ENCODE data around the gene BMPR1B. TPM values are rescaled to one million over a fixed set of nuclear protein-coding genes. Genes with fewer than 3 reads are reported as not detected.
A peak's percentile ranks its signal among the peaks of the same experiment; 100 is the strongest.

BMPR1B gene
- total and polyA plus RNA-seq, 9 of the 15 experiments (the other 6 are each of a cell fraction or from before 2014, with no cell fraction given) = 0.01 TPM; not detected in 8

DNA sequence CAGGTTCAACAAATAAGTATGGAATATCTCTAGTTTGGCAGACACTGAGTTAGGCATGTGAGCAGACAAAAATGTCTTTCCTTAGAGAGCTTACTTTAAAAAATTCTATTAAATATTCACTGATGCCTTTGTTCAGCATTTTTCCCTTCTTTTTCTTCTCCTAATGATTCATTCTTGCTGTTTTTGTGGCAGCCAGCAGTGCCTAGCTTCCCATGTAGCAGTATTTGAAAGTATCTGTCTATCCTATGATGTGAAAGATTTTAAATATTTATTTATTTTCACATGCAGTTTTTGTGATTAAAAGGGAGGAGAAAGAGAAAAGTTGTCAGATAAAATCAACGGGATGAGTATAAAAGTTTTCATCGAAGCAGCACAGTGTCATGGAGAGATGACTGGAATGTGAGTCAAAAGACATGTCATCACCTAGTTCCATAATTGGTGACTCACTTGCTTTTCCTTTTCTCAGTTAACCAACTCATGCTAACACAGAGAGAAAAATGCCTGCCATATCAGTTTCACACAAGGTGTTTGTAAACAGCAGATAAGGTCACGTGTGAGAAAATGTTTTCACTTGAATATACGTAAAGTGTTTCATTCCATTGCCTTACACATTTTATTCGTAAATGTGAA, 69.8 kb downstream of the BMPR1B start (continued):
- TF ChIP-seq, protein P1, sequence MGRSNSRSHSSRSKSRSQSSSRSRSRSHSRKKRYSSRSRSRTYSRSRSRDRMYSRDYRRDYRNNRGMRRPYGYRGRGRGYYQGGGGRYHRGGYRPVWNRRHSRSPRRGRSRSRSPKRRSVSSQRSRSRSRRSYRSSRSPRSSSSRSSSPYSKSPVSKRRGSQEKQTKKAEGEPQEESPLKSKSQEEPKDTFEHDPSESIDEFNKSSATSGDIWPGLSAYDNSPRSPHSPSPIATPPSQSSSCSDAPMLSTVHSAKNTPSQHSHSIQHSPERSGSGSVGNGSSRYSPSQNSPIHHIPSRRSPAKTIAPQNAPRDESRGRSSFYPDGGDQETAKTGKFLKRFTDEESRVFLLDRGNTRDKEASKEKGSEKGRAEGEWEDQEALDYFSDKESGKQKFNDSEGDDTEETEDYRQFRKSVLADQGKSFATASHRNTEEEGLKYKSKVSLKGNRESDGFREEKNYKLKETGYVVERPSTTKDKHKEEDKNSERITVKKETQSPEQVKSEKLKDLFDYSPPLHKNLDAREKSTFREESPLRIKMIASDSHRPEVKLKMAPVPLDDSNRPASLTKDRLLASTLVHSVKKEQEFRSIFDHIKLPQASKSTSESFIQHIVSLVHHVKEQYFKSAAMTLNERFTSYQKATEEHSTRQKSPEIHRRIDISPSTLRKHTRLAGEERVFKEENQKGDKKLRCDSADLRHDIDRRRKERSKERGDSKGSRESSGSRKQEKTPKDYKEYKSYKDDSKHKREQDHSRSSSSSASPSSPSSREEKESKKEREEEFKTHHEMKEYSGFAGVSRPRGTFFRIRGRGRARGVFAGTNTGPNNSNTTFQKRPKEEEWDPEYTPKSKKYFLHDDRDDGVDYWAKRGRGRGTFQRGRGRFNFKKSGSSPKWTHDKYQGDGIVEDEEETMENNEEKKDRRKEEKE (IDR thresholded peaks at IDR 0.05; ENCODE audit: borderline replicate concordance in 1 of 2, control insufficient read depth in 1 of 2, low read depth in 2 of 2, low read length in 1 of 2) = no peak
- TF ChIP-seq ZNF707 (CRISPR knock-in tag; conservative IDR thresholded peaks at IDR 0.05) (no peak), SREBF2 (CRISPR knock-in tag; IDR thresholded peaks at IDR 0.05) (no peak), SMARCA4 (IDR thresholded peaks at IDR 0.05) (peak; percentile 63; the same call in 1 of the 2 replicates), JUNB (CRISPR knock-in tag; conservative IDR thresholded peaks at IDR 0.05) (no peak), TEAD4 (IDR thresholded peaks at IDR 0.05; ENCODE audit: low read length) (peak; percentile 65), TEAD4 (CRISPR knock-in tag; IDR thresholded peaks at IDR 0.05; ENCODE audit: borderline replicate concordance) (no peak), HNRNPLL (IDR thresholded peaks at IDR 0.05; ENCODE audit: low read depth, low read length, poor library complexity, severe bottlenecking) (no peak), ZNF253 (CRISPR knock-in tag; conservative IDR thresholded peaks at IDR 0.05) (no peak), SMARCE1 (IDR thresholded peaks at IDR 0.05) (peak; percentile 42; the same call in 1 of the 2 replicates), JUND (IDR thresholded peaks at IDR 0.05; ENCODE audit: borderline replicate concordance, low read depth, low read length) (peak; percentile 63; the same call in 1 of the 2 replicates), JUND (tag; IDR thresholded peaks at IDR 0.05; ENCODE audit: borderline replicate concordance, low read depth, low read length) (peak; percentile 65; the same call in 2 of the 3 replicates), ARID1B (IDR thresholded peaks at IDR 0.05) (peak; percentile 79)
- TF ChIP-seq, protein P2, sequence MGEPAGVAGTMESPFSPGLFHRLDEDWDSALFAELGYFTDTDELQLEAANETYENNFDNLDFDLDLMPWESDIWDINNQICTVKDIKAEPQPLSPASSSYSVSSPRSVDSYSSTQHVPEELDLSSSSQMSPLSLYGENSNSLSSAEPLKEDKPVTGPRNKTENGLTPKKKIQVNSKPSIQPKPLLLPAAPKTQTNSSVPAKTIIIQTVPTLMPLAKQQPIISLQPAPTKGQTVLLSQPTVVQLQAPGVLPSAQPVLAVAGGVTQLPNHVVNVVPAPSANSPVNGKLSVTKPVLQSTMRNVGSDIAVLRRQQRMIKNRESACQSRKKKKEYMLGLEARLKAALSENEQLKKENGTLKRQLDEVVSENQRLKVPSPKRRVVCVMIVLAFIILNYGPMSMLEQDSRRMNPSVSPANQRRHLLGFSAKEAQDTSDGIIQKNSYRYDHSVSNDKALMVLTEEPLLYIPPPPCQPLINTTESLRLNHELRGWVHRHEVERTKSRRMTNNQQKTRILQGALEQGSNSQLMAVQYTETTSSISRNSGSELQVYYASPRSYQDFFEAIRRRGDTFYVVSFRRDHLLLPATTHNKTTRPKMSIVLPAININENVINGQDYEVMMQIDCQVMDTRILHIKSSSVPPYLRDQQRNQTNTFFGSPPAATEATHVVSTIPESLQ (CRISPR knock-in tag; IDR thresholded peaks at IDR 0.05) = no peak
- TF ChIP-seq, protein P3, sequence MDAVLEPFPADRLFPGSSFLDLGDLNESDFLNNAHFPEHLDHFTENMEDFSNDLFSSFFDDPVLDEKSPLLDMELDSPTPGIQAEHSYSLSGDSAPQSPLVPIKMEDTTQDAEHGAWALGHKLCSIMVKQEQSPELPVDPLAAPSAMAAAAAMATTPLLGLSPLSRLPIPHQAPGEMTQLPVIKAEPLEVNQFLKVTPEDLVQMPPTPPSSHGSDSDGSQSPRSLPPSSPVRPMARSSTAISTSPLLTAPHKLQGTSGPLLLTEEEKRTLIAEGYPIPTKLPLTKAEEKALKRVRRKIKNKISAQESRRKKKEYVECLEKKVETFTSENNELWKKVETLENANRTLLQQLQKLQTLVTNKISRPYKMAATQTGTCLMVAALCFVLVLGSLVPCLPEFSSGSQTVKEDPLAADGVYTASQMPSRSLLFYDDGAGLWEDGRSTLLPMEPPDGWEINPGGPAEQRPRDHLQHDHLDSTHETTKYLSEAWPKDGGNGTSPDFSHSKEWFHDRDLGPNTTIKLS (IDR thresholded peaks at IDR 0.05; ENCODE audit: borderline replicate concordance, low read depth) = no peak
- TF ChIP-seq, protein P4, sequence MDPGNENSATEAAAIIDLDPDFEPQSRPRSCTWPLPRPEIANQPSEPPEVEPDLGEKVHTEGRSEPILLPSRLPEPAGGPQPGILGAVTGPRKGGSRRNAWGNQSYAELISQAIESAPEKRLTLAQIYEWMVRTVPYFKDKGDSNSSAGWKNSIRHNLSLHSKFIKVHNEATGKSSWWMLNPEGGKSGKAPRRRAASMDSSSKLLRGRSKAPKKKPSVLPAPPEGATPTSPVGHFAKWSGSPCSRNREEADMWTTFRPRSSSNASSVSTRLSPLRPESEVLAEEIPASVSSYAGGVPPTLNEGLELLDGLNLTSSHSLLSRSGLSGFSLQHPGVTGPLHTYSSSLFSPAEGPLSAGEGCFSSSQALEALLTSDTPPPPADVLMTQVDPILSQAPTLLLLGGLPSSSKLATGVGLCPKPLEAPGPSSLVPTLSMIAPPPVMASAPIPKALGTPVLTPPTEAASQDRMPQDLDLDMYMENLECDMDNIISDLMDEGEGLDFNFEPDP (CRISPR knock-in tag; IDR thresholded peaks at IDR 0.05) = no peak
- TF ChIP-seq, protein P5, sequence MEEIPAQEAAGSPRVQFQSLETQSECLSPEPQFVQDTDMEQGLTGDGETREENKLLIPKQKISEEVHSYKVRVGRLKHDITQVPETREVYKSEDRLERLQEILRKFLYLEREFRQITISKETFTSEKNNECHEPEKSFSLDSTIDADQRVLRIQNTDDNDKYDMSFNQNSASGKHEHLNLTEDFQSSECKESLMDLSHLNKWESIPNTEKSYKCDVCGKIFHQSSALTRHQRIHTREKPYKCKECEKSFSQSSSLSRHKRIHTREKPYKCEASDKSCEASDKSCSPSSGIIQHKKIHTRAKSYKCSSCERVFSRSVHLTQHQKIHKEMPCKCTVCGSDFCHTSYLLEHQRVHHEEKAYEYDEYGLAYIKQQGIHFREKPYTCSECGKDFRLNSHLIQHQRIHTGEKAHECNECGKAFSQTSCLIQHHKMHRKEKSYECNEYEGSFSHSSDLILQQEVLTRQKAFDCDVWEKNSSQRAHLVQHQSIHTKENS (CRISPR knock-in tag; IDR thresholded peaks at IDR 0.05) = no peak
